IPS-18c (cell line): ENCODE measurements around the gene PLET1.

Experiments used
- H3K4me3 ChIP-seq: 2 replicates; pipeline ENCODE4 v1.7.0; 2013; ENCODE audit warnings: low read depth, mild to moderate bottlenecking, low read length, moderate library complexity; ENCODE audit not compliant: insufficient read depth
- H3K9me3 ChIP-seq: one replicate; pipeline ENCODE4 v1.6.1; 2013; ENCODE audit warnings: mild to moderate bottlenecking, low read length, moderate library complexity; ENCODE audit not compliant: control insufficient read depth, insufficient read depth

Gene PLET1

DNA sequence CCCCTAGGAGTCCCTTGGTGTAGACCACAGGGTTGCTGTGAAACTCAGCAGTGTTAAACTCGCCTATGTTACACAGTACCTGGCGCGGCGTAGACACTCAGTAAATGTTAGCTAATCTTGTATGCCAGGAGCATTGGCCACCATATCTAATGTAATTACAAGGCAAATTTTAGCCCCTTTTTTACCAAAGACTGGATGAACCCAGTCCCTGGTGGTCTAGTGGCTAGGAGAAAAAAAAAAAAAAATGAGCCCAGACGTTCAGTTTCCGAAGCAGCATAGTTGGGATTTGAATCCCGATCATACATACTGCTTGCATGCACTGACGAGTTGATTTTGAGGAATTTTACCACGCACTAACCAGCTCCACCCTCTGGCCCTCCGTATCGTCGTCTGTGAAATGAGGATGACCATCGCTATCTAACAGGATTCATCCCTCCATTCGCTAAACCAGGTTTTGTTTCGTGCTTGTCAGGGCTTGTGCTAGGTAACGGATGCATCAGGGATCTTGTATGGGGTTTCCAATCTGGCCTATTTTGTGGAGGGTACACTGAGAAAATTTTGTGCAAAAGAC is 33.7 kb downstream of the PLET1 start:
- peak overlapping the region; percentile 83 for H3K4me3 ChIP-seq
- no peaks in the 10 kb centered on the region for H3K9me3 ChIP-seq

DNA sequence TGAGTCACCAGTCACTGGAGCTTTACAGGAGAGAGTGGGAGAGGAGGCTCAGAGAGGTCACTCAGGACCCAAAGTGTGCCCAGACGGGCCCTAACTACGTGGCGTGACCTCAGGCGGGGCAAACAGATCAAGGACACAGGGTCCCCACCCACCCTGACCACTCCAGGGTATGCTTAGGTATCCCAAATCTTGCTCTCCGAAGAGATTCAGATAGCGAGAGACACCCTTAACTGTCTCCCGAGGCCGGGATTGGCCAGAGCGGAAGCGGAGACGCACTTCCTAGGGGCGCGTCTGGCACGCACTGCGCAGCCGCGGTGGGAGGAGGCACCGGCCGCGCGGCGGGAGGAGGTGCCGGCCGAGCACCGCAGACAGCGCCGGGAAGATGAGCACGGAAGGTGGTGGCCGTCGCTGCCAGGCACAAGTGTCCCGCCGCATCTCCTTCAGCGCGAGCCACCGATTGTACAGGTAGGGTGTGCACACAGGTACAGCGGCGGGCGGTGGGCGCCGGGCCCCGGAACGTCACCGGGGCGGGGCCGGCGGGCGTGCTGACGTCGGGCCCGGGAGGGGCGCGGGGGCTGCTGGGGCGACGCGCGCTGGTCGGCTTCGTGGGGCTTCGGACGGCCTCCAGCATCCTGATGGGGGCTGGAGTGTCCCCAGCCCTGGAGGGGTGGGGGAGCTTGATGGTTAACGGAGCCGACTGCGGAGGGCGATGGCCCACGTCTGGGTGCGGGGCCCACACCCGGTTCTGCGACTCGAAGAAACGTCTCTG is 34.4 kb downstream of the PLET1 start, which contains the start of gene PTS:
Gene PTS (plus strand): TSS at position 367 of the 769 bp plus-strand sequence. CDS start 16 bp downstream, at position 383.
- peak within 1 kb of the TSS; percentile 83 for H3K4me3 ChIP-seq

DNA sequence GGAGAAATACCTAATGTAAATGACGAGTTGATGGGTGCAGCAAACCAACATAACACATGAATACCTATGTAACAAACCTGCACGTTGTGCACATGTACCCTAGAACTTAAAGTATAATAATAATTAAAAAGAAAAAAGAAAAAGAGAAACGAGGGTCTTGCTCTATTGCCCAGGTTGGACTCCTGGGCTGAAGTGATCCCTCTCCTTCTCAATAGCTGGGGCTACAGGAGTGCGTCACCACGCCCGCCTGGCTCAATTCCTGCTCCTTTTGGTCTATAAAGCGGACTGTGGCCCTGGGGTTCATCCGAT is 35.0 kb downstream of the PLET1 start:
- Histone ChIP-seq H3K9me3 (no peaks in the 10 kb centered on the region), H3K4me3 (peak overlapping the region; percentile 83)

More for the DNA sequence above, 34.4 kb downstream of the PLET1 start, which contains the start of gene PTS:
- no peaks in the 10 kb centered on the region for H3K9me3 ChIP-seq

DNA sequence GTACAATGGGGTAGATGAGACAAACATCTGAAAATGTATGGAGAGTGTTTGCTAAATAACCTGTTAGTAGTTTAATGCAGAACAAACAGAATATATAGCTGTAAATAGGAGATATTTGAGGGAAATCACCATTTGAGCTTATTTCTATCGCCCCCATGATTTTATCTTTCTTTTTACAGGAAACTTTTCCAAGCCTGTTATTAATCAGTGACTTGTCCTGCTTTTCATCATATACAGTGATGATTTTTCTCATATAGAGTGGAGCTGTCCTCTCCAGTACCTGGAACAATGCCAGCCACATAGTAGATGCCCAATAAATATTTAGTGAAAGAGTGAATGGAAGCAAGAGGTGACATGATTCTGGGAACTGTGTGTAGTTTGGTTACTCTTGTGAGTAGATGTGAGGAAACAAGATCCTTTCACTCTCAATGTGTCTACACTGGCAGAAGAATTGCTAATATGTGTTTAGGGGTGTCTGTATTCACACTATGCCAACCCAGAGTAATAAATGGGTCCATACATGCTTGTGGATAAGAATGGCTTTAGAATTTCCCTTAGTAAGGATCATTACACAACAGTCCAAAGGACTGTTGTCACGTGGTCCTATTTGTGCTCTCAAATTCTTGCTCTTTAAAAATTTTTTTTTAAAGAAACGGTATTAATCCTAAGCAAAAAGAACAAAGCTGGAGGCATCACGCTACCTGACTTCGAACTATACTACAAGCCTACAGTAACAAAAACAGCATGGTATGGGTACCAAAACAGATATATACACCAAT is 36.7 kb downstream of the PLET1 start:
- no peaks in the 10 kb centered on the region for H3K9me3 ChIP-seq
- no peak overlapping the region for H3K4me3 ChIP-seq

DNA sequence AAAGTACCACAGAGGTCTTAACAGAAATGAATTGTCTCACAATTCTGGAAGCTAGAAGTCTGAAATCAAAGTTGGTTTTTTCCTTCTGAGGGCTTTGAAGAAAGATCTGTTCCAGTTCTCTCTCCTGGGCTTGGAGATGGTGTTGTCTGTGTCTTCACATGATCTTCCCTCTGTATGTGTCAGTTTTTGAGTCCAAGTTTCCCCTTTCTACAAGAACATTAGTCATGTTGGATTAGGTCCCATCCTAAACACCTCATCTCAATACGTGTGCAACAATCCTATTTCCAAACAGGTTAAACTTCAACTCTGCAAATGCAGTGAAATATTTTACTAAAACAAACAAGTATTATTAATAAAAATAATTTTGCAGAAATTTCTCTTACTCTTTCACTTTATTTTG is 37.5 kb downstream of the PLET1 start:
- Histone ChIP-seq H3K9me3 (no peaks in the 10 kb centered on the region), H3K4me3 (no peak overlapping the region)

DNA sequence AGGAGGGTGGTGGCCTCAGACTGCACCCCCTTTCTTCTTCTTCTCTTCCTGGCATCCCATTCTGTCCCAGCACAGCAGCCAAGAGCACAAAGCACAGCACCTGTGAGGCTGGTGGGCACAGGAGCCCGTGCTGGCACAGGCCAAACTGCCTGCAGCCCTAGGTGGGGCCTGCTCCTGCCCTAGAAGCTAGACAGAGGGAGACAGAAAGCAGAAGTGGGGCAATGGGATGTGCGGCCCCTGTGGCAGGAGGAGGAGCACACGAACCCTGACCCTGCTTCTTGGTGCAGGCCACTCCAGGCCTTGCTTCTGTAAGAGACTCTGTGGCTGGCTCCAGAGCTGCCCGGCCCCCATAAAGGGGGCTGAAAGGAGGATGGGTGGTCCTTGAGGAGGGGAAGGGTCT is 38.4 kb downstream of the PLET1 start:
- H3K4me3 ChIP-seq, result no peak overlapping the region

DNA sequence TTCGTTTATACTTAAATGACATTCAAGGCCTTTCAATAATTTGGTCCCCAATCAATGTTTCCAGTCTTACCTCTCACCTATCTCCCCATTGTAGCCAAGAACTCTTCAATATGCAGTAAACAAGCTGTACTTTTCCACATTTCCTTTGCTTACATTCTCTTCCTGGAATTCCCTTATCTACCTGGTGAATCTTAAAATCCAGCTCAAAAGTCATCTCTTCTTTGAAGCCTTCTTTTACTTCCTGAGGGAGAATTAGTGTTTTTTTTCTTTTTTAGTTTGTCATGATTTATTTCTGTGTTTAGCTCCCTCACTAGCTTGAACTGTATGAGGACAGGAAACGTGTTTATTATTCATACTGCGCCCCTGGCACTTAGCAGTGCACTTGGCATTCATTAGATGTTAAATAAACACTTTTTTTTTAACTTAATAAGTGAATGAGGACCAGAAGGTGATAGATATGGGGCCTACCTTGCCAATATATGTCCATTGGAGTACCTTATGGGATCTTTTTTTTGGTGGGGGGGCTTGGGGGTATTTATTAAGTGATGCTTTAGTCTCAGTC is 39.3 kb downstream of the PLET1 start:
- Histone ChIP-seq H3K4me3 (no peak overlapping the region), H3K9me3 (no peaks in the 10 kb centered on the region)

More for the DNA sequence above, 38.4 kb downstream of the PLET1 start:
- no peaks in the 10 kb centered on the region for H3K9me3 ChIP-seq

DNA sequence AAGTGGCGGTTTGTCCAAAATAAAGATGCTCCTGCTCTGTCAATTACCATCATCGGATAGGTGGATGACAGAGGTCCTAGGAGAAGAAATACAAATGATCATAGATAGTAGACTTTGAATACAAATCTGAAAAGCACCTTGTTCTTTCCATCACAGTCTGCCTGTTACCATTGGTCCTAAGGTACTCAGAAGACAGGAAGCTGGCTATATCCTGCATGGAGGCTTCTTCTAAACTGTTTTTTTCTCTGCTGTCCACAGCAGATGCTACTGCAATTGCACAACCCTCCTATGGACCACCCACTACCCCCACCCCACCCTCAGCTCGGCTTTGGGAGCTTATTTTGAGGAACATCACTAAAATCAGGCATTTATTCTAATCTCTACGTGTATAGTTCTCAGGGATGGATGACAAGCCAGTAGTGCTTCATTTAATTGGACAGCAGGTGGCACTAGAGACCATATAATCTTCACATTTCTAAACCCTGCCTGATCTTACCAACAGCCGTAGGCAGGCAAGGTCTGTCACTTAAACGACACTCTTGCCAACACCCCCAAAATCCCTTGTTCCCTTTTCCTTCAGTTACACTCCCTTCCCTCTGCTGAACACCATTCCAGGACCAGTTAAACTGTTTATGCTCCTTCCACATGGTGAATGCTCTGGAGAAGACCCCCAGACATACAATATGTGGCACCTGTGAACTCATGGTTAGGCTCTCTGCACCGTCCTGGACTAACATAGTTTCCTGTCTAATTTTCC is 41.0 kb downstream of the PLET1 start:
- Histone ChIP-seq H3K9me3 (no peaks in the 10 kb centered on the region), H3K4me3 (no peak overlapping the region)

DNA sequence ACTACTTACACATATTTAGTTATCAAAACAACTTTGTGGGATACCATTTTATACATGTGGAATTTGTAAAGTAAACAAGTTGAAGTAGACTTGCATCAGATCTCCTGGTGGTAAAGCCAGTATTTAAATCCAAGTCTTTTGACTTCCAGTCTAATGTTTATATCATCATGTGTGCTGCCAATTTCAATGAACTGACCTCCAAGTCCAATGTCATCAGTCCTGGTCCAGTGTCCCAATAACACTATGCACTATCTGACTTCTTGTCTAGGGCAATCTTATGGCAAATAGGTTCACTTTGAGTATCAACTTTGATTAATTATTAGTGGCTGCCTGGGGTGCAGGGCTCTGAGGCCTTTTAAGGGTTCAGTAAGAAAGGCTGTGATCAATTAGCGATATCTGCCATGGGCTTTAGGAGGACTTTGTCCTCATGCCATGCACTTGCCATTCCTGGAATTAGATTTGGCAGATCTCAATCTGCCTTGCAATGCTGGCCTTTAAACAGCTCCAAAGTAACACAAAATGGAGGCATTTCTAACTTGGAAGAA is 44.0 kb downstream of the PLET1 start:
- H3K9me3 ChIP-seq, result no peaks in the 10 kb centered on the region
- no peak overlapping the region for H3K4me3 ChIP-seq

DNA sequence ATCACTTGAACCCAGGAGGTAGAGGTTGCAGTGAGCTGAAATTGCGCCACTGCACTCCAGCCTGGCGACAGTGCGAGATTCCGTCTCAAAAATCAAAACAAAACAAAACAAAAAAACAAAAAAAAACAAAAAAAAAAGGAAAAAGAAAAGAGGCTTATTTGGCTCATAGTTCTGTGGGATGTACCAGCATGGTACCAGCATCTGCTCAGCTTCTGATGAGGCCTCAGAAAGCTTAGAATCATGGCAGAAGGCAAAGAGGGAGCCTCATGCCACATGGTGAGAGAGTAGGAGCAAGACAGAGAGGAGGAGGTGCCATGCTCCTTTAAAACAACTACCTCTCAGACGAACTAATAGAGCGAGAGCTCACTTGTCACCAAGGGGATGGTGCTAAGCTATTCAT is 45.0 kb downstream of the PLET1 start:
- no peaks in the 10 kb centered on the region for H3K9me3 ChIP-seq
- H3K4me3 ChIP-seq, result no peak overlapping the region

DNA sequence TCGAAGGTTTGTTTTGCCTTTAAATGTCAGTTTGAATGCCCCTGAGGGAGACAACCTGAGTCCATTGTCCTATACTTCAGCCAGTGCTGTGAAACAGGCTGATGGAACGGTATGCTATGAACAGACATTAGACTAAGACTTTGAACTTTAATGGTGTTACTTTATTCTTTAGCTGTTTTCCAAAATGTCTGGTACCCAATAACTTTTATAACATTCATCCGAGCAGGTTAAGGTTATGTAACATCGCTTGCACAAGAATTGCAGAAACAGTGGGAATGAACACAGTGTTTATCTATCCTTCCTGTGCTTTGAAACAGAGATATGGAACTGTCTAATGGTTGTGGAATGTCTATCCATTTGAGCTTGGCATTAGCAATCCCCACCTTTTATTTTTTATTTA is 46.9 kb downstream of the PLET1 start:
- no peaks in the 10 kb centered on the region for H3K9me3 ChIP-seq
- H3K4me3 ChIP-seq, result no peak overlapping the region

DNA sequence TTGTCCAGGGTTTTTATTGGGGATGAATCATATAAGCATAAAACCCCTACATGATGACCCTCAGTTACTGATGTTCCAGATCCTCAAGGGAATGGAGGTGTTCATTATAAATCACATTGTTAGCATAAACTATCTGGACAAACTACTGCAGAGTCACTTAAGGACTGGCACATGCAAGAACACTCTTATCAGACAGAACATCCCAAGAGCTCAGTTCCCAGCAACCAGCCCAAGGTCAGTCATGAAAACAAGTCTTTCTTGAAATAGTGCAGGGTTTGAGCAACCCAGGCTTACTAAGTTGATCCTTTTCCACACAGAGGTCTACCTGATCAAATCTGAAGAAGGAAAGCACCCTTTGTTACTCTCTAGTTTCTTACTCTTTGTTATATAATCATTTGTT is 48.0 kb downstream of the PLET1 start:
- H3K9me3 ChIP-seq, result no peaks in the 10 kb centered on the region
- no peak overlapping the region for H3K4me3 ChIP-seq

DNA sequence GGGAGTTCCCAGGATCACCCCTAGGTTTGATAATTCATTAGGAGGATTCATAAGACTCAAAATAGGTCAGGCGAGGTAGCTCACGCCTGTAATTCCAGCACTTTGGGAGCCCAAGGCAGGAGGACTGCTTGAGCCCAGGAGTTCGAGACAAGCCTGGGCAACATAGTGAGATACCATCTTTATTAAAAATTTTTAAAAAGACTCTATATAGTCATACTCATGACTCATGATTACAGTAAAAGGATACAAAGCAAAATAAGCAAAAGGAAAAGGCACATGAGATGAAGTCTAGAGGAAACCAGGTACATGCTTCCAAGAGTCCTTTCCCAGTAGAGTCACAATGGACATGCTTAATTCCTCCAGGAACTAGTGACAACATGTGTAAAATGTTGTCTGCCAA is 48.4 kb downstream of the PLET1 start:
- no peak overlapping the region for H3K4me3 ChIP-seq
- no peaks in the 10 kb centered on the region for H3K9me3 ChIP-seq

DNA sequence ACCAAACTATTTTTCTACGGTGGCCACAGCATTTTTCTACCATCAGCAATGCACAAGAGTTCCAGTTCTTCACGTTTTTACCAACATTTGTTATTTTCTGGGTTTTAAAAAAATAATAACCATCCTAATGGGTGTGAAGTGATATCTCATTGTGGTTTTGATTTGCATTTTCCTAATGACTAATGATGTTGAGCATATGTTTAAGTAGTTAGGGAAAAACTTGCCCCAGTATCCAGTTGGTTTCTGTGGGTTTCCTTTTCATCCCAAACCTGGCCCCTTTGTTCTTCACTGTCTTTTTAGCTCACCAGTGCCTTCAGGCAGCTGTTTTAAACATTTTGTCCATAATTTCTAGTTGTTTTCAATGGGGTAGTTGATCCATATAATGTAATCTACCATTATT is 49.1 kb downstream of the PLET1 start:
- Histone ChIP-seq H3K9me3 (no peaks in the 10 kb centered on the region), H3K4me3 (no peak overlapping the region)

DNA sequence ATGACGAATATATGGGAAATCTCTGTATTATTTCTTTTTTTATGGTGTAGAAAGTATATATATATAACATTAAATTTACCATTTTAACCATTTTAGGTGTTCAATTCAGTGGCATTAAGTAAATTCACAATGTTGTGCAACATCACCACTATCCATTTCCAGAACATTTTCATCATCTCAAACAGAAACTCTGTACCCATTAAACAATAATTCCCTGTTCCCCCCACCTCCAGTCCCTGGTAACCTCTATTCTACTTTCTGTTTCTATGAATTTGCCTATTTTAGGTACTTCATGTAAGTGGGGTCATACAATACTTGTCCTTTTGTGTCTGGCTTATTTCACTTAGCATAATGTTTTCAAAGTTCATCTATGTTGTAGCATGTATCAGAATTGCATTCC is 49.8 kb downstream of the PLET1 start:
- Histone ChIP-seq H3K4me3 (no peak overlapping the region), H3K9me3 (no peaks in the 10 kb centered on the region)

DNA sequence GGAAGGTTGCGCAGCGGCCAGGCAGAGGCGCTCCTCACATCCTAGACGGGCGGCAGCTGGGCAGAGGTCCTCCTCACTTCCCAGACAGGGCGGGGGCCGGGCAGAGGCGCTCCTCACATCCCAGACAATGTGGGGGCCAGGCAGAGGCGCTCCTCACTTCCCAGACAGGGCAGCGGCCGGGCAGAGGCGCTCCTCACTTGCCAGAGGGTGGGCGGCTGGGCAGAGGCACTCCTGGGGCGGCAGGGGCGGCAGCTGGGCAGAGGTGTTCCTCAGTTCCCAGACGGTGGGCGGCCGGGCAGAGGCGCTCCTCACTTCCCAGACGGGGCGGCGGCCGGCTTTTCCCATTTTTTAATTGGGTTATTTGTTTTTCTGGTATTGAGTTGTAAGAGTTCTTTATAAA is 54.6 kb downstream of the PLET1 start:
- no peak overlapping the region for H3K4me3 ChIP-seq
- H3K9me3 ChIP-seq, result no peaks in the 10 kb centered on the region

DNA sequence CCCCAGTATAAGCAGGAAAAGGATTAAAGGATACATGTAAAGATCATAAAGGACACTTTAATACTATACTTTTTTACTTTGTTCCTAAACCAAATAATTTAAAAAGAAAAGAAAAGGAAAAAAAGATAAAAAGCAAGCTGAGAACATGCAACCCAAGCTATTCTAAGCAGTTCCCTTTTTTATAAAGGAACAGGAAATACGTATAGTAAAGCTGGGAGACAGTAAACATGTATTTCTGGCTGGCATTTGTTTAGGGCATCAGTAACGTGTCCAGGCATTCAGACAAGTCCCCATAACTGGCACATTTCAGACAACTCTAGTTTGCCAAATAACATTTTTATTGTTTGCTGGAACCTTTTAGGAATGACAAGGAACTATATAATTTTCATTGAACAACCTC is 60.4 kb downstream of the PLET1 start:
- Histone ChIP-seq H3K4me3 (no peak overlapping the region), H3K9me3 (no peaks in the 10 kb centered on the region)
